ENCODE results near the gene C5orf24.
"Not testable (repeated sequence)": the region's sequence is repeated elsewhere in the genome, so short reads cannot be mapped to it uniquely, and the experiment has no call there.

Gene C5orf24

GRCh38 chr5:134845852-134846640, at the start of gene C5orf24:
Gene C5orf24 (plus strand): TSS chr5:134845968. CDS start chr5:134854901, 8,933 bp downstream.
- peak; percentile 87 for DNase-seq (ENCODE audit: low read depth)

DNA sequence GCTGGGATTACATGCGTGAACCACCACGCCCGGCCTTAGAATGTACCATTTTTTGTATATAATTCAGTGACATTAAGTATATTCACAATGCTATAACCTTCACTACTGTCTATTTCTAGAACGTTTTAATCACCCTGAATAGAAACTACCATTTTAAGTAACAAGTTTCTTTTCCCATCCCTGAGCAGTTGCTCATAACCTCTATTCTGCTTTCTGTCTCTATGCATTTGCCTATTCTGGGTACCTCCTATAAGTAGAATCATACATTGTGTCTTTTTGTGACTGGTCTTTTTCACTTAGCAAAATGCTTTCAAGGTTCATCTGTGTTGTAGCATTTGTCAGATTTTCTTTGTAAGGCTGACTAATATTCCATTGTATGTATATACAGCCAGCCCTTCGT, 47.3 kb upstream of the C5orf24 start:
- no peak for DNase-seq (ENCODE audit: low read depth)

- no peak for DNase-seq (ENCODE audit: low read depth)
Observed at GRCh38 chr5:134803821-134804220, 41.9 kb upstream of the C5orf24 start.

DNA sequence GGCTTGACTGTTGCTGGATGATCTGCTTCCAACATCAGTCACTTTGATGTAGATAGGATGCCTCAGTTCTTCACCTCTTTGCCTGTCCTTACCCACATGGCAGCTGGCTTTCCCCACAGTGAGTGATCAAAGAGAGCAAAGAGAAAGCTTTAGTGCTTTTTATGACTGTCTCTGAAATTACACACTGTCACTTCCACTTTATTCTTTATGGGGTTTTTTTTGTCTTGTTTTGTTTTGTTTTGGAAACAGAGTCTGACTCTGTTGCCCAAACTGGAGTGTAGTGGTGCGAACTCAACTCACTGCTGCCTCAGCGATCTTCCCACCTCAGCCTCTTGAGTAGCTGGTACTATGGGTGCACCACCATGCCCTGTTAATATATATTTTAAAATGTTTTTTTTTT, 32.4 kb upstream of the C5orf24 start:
- DNase-seq (ENCODE audit: low read depth) = no peak

GRCh38 chr5:134813827-134814226, 31.9 kb upstream of the C5orf24 start:
- no peak for DNase-seq (ENCODE audit: low read depth)

GRCh38 chr5:134817006-134817405, 28.8 kb upstream of the C5orf24 start:
- DNase-seq (ENCODE audit: low read depth) = no peak

DNA sequence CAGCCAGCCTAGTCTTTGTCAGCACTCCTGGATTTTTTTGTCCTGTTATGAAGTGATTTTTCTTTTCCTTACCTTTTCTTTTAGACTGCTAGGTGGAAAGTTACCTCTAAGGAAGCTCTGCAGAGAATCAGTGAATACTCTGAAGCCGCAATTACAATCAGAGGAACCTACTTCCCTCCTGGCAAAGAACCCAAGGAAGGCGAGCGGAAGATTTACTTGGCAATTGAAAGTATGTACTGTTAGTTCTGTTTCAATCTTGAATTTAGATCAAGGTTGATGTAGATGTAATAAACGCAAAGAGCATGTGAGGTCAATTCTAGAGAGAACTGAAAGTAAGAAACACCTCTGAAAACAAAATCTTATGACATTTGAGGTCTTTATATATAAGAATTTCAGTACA, 27.0 kb upstream of the C5orf24 start:
- DNase-seq (ENCODE audit: low read depth) = no peak

DNA sequence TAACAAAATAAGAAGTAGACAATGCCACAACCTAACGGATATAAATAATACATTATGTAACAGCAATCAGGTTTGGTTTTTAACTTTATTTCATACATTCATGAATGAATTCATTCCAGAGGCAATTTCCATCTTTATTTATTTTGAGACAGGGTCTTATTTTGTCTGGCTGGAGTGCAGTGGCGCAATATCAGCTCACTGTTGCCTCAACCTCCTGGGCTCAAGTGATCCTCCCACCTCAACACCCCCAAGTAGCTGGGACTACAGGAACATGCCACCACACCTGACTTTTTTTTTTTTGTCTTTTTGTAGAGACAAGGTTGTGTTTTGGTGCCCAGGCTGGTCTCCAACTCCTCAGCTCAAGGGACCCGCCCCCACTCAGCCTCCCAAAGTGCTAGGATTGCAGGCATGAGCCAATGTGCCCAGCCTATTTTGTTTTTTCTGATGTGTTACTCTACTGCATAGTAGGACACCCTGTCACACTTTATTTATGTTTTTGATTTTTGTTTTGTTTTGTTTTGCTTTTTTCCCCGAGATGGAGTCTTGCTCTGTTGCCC, 26.3 kb upstream of the C5orf24 start:
- no peak for DNase-seq (ENCODE audit: low read depth)

GRCh38 chr5:134821841-134822240, 23.9 kb upstream of the C5orf24 start:
- DNase-seq (ENCODE audit: low read depth) = no peak

- no peak for DNase-seq (ENCODE audit: low read depth)
Observed at GRCh38 chr5:134824681-134825080, 21.1 kb upstream of the C5orf24 start.

DNA sequence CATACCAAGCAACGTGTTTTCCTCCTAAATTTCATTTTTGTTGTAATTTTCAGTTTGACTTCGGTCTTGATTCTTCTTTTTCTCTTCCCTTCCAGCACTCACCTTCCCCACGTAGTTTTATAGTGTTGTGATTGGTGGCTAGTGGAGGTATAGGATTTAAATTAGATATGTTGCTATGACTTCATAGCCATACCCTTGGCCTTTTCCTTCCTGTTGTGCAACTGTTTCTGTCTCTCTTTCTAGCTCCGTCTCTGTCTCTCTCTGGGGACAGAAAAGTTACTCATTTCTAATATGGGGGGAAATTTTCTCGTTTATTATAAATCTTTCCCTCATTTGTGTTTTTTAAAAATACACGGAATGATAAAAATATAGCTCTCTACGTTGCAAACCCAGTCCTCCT, 20.6 kb upstream of the C5orf24 start:
- DNase-seq (ENCODE audit: low read depth) = no peak

DNA sequence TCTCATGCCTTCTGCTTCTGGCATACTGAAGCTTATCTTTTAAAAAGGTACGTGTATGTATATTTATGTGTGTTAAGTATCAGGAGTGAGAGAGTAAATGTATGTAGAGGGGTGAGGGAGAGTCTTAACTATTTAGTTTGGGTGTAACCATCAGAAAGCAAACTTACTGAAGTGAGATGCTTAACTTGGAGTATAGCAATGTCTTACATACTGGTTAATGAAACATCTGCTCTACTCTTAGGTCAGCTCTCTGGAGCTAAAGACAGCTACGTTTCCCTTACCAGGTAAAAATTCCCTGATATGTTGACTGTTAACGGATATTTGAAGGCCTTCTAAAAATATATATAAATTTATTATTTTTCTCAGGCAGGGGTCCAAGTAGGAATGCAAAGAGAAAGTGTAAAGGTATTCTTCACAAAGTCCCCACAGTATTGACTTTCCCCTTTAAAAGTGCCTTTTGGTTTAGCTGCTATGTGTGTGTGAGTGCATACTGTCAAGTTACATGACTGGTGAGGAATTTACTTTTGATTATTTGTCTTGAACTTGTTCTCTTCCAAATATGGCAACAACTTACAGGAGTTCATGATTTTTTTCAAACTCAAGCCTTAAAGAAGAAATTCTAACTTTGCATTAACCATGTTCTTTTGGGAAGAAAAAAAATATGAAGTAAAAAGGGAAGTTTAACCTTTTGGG, 12.3 kb upstream of the C5orf24 start:
- DNase-seq (ENCODE audit: low read depth) = no peak

- DNase-seq (ENCODE audit: low read depth) = no peak
Observed at GRCh38 chr5:134835623-134836022, 10.1 kb upstream of the C5orf24 start.

- DNase-seq (ENCODE audit: low read depth) = no peak
Observed at GRCh38 chr5:134837530-134838181, 8.1 kb upstream of the C5orf24 start.

- DNase-seq (ENCODE audit: low read depth) = not testable (repeated sequence)
Observed at GRCh38 chr5:134838361-134838760, 7.4 kb upstream of the C5orf24 start.

GRCh38 chr5:134840811-134841210, 5.0 kb upstream of the C5orf24 start:
- DNase-seq (ENCODE audit: low read depth) = no peak

- no peak for DNase-seq (ENCODE audit: low read depth)
Observed at GRCh38 chr5:134844252-134844651, 1.5 kb upstream of the C5orf24 start.

GRCh38 chr5:134845335-134845851, 375 bp upstream of the C5orf24 start:
- no peak for DNase-seq (ENCODE audit: low read depth)

DNA sequence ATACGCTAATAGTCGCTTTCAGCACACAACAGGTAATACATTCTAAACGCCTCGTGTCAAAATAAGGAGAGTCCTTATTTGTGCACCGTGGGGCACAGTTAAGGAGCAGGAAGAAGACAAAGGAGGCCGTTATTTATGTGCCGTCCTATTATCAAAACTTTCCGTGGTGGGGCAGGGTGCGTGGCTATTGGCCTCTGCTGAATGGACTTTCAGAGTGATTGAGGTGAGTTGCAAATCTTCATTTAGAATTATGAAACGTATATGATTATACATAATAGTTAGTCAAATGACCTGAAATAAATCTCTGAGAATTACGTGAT, 833 bp downstream of the C5orf24 start:
- no peak for DNase-seq (ENCODE audit: low read depth)

- DNase-seq (ENCODE audit: low read depth) = not testable (repeated sequence)
Observed at GRCh38 chr5:134849434-134849933, 3.7 kb downstream of the C5orf24 start.

DNA sequence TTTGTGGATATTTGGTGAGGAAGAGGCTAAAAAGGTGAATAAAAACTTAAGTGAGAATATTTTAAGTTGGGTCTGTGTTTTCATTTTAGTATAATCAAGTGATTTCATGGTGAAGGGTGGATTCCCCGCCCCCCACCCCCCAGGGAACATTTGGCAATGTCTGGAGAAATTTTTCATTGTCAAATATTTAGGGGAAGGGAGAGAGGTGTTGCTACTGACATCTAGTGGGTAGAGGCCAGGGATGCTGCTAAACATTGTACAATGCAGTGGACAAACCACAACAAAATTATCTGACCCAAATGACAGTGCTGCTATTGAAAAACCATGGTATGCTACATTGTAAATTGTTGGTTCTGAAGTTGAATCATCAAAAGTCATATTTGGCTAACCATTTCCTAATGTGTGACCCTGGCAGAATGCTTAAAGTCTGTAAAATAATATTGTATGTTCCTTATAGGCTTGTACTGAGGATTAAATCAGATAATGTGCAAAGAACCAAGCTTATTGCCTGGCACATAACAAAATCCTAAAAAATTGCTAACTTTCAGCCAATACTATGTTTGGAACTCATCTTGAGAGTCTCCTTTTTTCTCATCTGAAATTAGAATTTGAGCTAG, 5.6 kb downstream of the C5orf24 start:
- no peak for DNase-seq (ENCODE audit: low read depth)

- not testable (repeated sequence) for DNase-seq (ENCODE audit: low read depth)
Observed at GRCh38 chr5:134856465-134856864, 10.7 kb downstream of the C5orf24 start.

Measured in stimulated activated CD8-positive, alpha-beta memory T cell treated with anti-CD3 and anti-CD28 coated beads, Interleukin-12 subunit alpha, Interleukin-12 subunit beta, amount 100 ng/mL, for 4 hours (primary cell).